OCI-LY7 (cell line): ENCODE measurements around the gene POLQ. TPM values are rescaled to one million over a fixed set of nuclear protein-coding genes. Genes with fewer than 3 reads are reported as not detected.

Source experiments
- BruUV-seq: library from RNA; stranded (reverse); fragments of 400-500 nt; replicated peaks from 2 replicates; lab custom pipeline; 2021; lab: Mats Ljungman, UMichigan
- CTCF ChIA-PET: fragments of 300-600 bp; sonication (Branson Sonifier 250); formaldehyde crosslinking; loops from one replicate; lab custom pipeline; 2022; ENCODE audit warnings: antibody characterized with exemption; ENCODE audit not compliant: unreplicated experiment; lab: Charles Lee
- POLR2A ChIA-PET: fragments of 300-600 bp; sonication (Branson Sonifier 250); formaldehyde crosslinking; loops from one replicate; lab custom pipeline; 2022; ENCODE audit warnings: antibody characterized with exemption; lab: Charles Lee
- DNase-seq: peaks from one replicate; pipeline ENCODE4 v3.0.0-alpha.2; 2015; ENCODE audit warnings: low spot score
- H2AFZ ChIP-seq: fragments of 200-600 bp; sonication (generic), shearing (Covaris generic); 2 replicates; pipeline ENCODE4 v1.6.1; 2014; ENCODE audit warnings: mild to moderate bottlenecking, antibody characterized with exemption, low read length, moderate library complexity
- H3K27ac ChIP-seq: fragments of 200-600 bp; sonication (generic); 2 replicates; pipeline ENCODE4 v1.5.1; 2014; ENCODE audit warnings: mixed run types, low read depth, mild to moderate bottlenecking, moderate library complexity, low read length, inconsistent platforms; ENCODE audit not compliant: poor library complexity, severe bottlenecking
- H3K36me3 ChIP-seq: fragments of 200-600 bp; sonication (generic); 2 replicates; pipeline ENCODE4 v1.6.1; 2014; ENCODE audit warnings: mild to moderate bottlenecking, antibody characterized with exemption, low read length, moderate library complexity, mixed read lengths; ENCODE audit not compliant: insufficient read depth
- H3K4me1 ChIP-seq: fragments of 200-600 bp; sonication (generic); 2 replicates; pipeline ENCODE4 v1.5.1; 2014; ENCODE audit warnings: mild to moderate bottlenecking, low read length; ENCODE audit not compliant: insufficient read depth, poor library complexity, severe bottlenecking
- H3K4me2 ChIP-seq: fragments of 200-600 bp; sonication (generic); 2 replicates; pipeline ENCODE4 v1.6.1; 2014; ENCODE audit warnings: mild to moderate bottlenecking, low read length
- H3K4me3 ChIP-seq: fragments of 200-600 bp; sonication (generic); 2 replicates; pipeline ENCODE4 v1.5.1; 2014; ENCODE audit warnings: mild to moderate bottlenecking, low read depth, low read length; ENCODE audit not compliant: poor library complexity, severe bottlenecking
- H3K79me2 ChIP-seq: fragments of 200-600 bp; sonication (generic); 2 replicates; pipeline ENCODE4 v1.6.1; 2016; ENCODE audit warnings: low read depth, mild to moderate bottlenecking, low read length, moderate library complexity, mixed read lengths; ENCODE audit not compliant: insufficient read depth
- H3K9me2 ChIP-seq: fragments of 200-600 bp; sonication (generic); 2 replicates; pipeline ENCODE4 v1.6.1; 2016; ENCODE audit warnings: mild to moderate bottlenecking, low read length, mixed read lengths; ENCODE audit not compliant: insufficient read depth
- H3K9me3 ChIP-seq: fragments of 200-600 bp; sonication (generic); 2 replicates; pipeline ENCODE4 v1.6.1; 2014; ENCODE audit warnings: mild to moderate bottlenecking, mixed run types, low read length, mixed read lengths
- H4K20me1 ChIP-seq: fragments of 200-600 bp; sonication (generic); 2 replicates; pipeline ENCODE4 v1.6.1; 2014; ENCODE audit warnings: mild to moderate bottlenecking, antibody characterized with exemption, low read length, moderate library complexity, mixed read lengths; ENCODE audit not compliant: insufficient read depth
- EZH2phosphoT487 ChIP-seq: fragments of 200-600 bp; sonication (generic); IDR thresholded peaks from 2 replicates; pipeline ENCODE4 v1.6.1; 2018; ENCODE audit warnings: low read depth, borderline replicate concordance, mild to moderate bottlenecking, mixed run types, antibody characterized with exemption, low read length, moderate library complexity, mixed read lengths
- intact Hi-C: fragments of 100-400 bp; cut with micrococcal nuclease; formaldehyde crosslinking; loops from one replicate; pipeline ENCODE4 v1.10.0; 2022; ENCODE audit not compliant: unreplicated experiment
- total RNA-seq, 2 experiments: library from RNA; depleted of rRNA in 1 of 2; stranded (reverse); fragments of >200 nt in 1 of 2; shearing (Covaris generic) in 1 of 2; gene quantifications; 2 replicates each; pipeline ENCODE4 v1.2.3, GENCODE V29; 2014 to 2022
- TF ChIP-seq, protein P1 (sequence below): fragments of 200-600 bp; sonication (generic); conservative IDR thresholded peaks from 2 replicates; pipeline ENCODE4 v1.5.1; 2014; ENCODE audit warnings: mild to moderate bottlenecking, antibody characterized with exemption, low read length, moderate library complexity, mixed read lengths

POLQ gene
- total RNA-seq, 2 experiments from 2014 or later: 50.9 to 61.1 TPM

DNA sequence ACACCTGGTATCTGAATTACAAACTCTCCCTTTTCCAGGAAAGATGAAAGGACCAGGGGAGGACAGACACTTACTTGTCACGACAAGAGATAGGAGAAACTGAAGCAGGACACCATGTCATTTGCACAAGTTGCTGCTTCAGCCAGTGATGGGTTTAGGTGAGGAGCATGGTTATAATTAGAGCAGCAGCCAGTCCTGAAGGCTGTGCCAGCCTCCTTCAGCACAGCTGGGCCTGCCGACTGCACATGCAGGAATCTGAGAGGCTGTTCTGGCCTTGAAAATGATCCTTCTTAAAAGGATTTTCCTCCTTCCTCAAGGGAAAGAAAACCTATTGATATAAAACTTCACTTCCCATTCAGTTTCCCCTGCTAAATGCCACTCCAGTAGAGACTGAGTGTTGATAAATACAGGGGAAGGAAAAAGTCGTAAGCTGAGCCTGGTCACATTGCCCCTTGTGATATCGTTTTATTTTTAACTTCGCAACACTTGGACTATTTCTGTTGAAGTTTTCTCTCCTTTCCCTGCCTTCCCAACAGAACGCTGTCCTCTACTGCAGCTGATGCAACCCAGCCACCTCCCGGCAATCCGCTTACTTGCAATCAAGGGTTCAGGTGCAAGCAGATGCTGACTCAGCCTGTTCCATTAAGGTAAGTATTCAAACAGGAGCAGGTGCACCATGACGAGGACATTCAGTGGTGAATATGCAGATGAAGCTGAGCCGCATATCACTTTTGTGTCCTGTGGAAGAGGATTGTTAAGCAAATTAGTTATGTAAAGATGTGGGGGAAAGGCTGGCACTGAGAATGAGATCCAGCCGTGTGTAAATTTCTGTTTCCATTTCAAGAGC is 47.3 kb upstream of the POLQ start, which contains the start of gene FBXO40:
Gene FBXO40 (plus strand): TSS at position 524 of the 847 bp plus-strand sequence. CDS start 27,197 bp downstream, outside the sequence.
- intact Hi-C loops: no loop called here
- no peaks in the 10 kb centered on the region for H4K20me1 ChIP-seq
- ChIA-PET POLR2A (interaction anchor here (0.7 to 2.1 kb wide), 4 partner anchors 9 to 236 kb away, joined by 3 to 8 read pairs (median 5); no protein-coding TSS in a partner anchor), CTCF (no interaction called here)
- H3K9me3 ChIP-seq: no peaks in the 10 kb centered on the region
- H3K4me1 ChIP-seq: peaks cover 16% of the 10 kb centered on the region
- H3K4me2 ChIP-seq: peak within 1 kb of the TSS; percentile 56
- peak within 1 kb of the TSS; percentile 14 for H3K4me3 ChIP-seq
- DNase-seq: peak; percentile 66
- no peaks in the 10 kb centered on the region for H3K36me3 ChIP-seq
- H2AFZ ChIP-seq: peak within 1 kb of the TSS; percentile 67; the same call in 1 of the 2 replicates
- TF ChIP-seq EZH2phosphoT487: no peak
- TF ChIP-seq, protein P1, sequence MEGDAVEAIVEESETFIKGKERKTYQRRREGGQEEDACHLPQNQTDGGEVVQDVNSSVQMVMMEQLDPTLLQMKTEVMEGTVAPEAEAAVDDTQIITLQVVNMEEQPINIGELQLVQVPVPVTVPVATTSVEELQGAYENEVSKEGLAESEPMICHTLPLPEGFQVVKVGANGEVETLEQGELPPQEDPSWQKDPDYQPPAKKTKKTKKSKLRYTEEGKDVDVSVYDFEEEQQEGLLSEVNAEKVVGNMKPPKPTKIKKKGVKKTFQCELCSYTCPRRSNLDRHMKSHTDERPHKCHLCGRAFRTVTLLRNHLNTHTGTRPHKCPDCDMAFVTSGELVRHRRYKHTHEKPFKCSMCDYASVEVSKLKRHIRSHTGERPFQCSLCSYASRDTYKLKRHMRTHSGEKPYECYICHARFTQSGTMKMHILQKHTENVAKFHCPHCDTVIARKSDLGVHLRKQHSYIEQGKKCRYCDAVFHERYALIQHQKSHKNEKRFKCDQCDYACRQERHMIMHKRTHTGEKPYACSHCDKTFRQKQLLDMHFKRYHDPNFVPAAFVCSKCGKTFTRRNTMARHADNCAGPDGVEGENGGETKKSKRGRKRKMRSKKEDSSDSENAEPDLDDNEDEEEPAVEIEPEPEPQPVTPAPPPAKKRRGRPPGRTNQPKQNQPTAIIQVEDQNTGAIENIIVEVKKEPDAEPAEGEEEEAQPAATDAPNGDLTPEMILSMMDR: peak; percentile 29; the same call in 1 of the 2 replicates
- H3K9me2 ChIP-seq: no peaks in the 10 kb centered on the region
- no peaks in the 10 kb centered on the region for H3K79me2 ChIP-seq
- BruUV-seq: no TSS peak
- H3K27ac ChIP-seq: no peak within 1 kb of the TSS

DNA sequence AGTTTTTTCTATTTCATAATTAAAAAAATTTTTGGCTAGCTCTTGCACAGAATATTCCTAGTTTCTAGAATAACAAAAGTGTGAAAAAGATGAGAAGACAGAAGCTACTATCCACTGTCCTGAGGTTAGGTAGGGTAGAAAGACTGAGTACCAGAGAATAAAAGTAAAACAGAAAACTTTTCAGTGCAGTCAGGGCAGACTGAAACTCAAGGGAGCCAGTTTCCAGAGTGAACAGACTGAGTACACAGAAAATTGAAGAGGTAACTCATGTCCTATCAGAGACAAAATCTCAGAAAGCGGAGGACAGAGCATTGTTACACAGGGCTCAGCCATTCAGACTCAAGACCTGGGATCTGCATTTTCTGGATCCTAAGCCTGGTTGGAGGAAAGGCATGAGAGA is 38.6 kb upstream of the POLQ start:
- no peak overlapping the region for H2AFZ ChIP-seq
- no peaks in the 10 kb centered on the region for H3K36me3 ChIP-seq
- TF ChIP-seq EZH2phosphoT487: no peak
- TF ChIP-seq, protein P1: no peak
- no peaks in the 10 kb centered on the region for H3K79me2 ChIP-seq
- H4K20me1 ChIP-seq: no peaks in the 10 kb centered on the region
- CTCF ChIA-PET: no interaction called here
- H3K9me3 ChIP-seq: no peaks in the 10 kb centered on the region
- no peaks in the 10 kb centered on the region for H3K9me2 ChIP-seq
- no peak overlapping the region for H3K27ac ChIP-seq
- POLR2A ChIA-PET: interaction anchor here (0.7 kb wide), 1 partner anchor 17 kb away, joined by 3 read pairs; no protein-coding TSS in a partner anchor
- no peak for DNase-seq
- H3K4me3 ChIP-seq: no peak overlapping the region
- no peaks in the 10 kb centered on the region for H3K4me1 ChIP-seq
- no peak overlapping the region for H3K4me2 ChIP-seq
- intact Hi-C loops: no loop called here
- BruUV-seq: no TSS peak

DNA sequence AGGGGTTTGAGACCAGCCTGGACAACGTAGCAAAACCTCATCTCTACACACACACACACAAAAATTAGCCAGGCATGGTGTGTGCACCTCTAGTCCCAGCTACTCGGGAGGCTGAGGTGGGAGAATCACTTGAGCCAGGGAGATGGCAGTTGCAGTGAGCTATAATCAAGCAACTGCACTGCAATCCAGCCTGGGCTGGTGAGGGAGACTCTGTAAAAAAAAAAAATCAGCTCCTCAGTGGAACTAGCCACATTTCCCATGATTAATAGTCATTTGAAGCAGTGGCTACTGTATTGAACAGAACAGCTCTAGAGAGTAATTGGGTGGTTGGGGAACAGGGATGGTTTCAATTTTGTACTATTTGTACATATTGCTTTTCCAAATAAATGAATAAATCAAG is 35.9 kb upstream of the POLQ start:
- Histone ChIP-seq H3K79me2 (no peaks in the 10 kb centered on the region), H3K4me1 (no peaks in the 10 kb centered on the region), H3K36me3 (no peaks in the 10 kb centered on the region), H3K9me3 (no peaks in the 10 kb centered on the region), H4K20me1 (no peaks in the 10 kb centered on the region), H3K9me2 (no peaks in the 10 kb centered on the region), H3K4me2 (no peak overlapping the region), H3K27ac (no peak overlapping the region), H2AFZ (no peak overlapping the region), H3K4me3 (no peak overlapping the region)
- intact Hi-C loops: no loop called here
- ChIA-PET POLR2A (interaction anchor here (0.7 to 1.6 kb wide), 2 partner anchors 11 to 128 kb away, joined by 3 to 7 read pairs; no protein-coding TSS in a partner anchor), CTCF (no interaction called here)
- TF ChIP-seq EZH2phosphoT487: no peak
- TF ChIP-seq, protein P1: no peak
- no TSS peak for BruUV-seq
- no peak for DNase-seq
